Neuron (in vitro differentiated cells): ENCODE measurements around the gene PPP3CB.
A peak's percentile ranks its signal among the peaks of the same experiment; 100 is the strongest.

Experiments
- H2AFZ ChIP-seq: one replicate; pipeline ENCODE4 v1.6.1; 2013; ENCODE audit warnings: low read depth, mild to moderate bottlenecking, inconsistent platforms, low read length, moderate library complexity
- H3K27me3 ChIP-seq: one replicate; pipeline ENCODE4 v1.6.1; 2013; ENCODE audit warnings: low read length; ENCODE audit not compliant: insufficient read depth
- H3K36me3 ChIP-seq: one replicate; pipeline ENCODE4 v1.6.1; 2013; ENCODE audit warnings: low read length; ENCODE audit not compliant: insufficient read depth
- H3K4me1 ChIP-seq: one replicate; pipeline ENCODE4 v1.6.1; 2013; ENCODE audit warnings: low read length; ENCODE audit not compliant: insufficient read depth
- H3K4me3 ChIP-seq: 2 replicates; pipeline ENCODE4 v1.5.1; 2013; ENCODE audit warnings: mild to moderate bottlenecking, low read length, moderate library complexity
- H3K9me3 ChIP-seq: one replicate; pipeline ENCODE4 v1.6.1; 2013; ENCODE audit warnings: low read length

Gene PPP3CB

GRCh38 chr10:73503037-73503436 lies 7.2 kb upstream of the PPP3CB start:
- H2AFZ ChIP-seq, result no peak overlapping the region
- no peak overlapping the region for H3K4me3 ChIP-seq
- H3K9me3 ChIP-seq, result no peaks in the 10 kb centered on the region
- H3K4me1 ChIP-seq, result no peaks in the 10 kb centered on the region
- H3K27me3 ChIP-seq, result no peaks in the 10 kb centered on the region
- peaks cover 49% of the 10 kb centered on the region for H3K36me3 ChIP-seq

GRCh38 chr10:73501651-73502050 lies 5.8 kb upstream of the PPP3CB start:
- Histone ChIP-seq H3K9me3 (no peaks in the 10 kb centered on the region), H3K4me3 (no peak overlapping the region), H3K27me3 (no peaks in the 10 kb centered on the region), H3K36me3 (peaks cover 56% of the 10 kb centered on the region), H2AFZ (no peak overlapping the region), H3K4me1 (no peaks in the 10 kb centered on the region)

- H3K36me3 ChIP-seq, result peaks cover 31% of the 10 kb centered on the region
- H3K4me1 ChIP-seq, result peaks cover 16% of the 10 kb centered on the region
- no peak overlapping the region for H3K4me3 ChIP-seq
- no peaks in the 10 kb centered on the region for H3K27me3 ChIP-seq
- H2AFZ ChIP-seq, result no peak overlapping the region
- no peaks in the 10 kb centered on the region for H3K9me3 ChIP-seq
Measured at GRCh38 chr10:73497623-73498022, 1.8 kb upstream of the PPP3CB start.

- Histone ChIP-seq H3K4me3 (peak overlapping the region; percentile 97), H3K36me3 (peaks cover 25% of the 10 kb centered on the region), H2AFZ (no peak overlapping the region), H3K9me3 (no peaks in the 10 kb centered on the region), H3K27me3 (no peaks in the 10 kb centered on the region), H3K4me1 (peaks cover 16% of the 10 kb centered on the region)
Measured at GRCh38 chr10:73495226-73495883, 469 bp downstream of the PPP3CB start.

- Histone ChIP-seq H3K4me1 (peaks cover 16% of the 10 kb centered on the region), H3K9me3 (no peaks in the 10 kb centered on the region), H3K4me3 (peak overlapping the region; percentile 97), H3K27me3 (no peaks in the 10 kb centered on the region), H2AFZ (no peak overlapping the region), H3K36me3 (peaks cover 24% of the 10 kb centered on the region)
Measured at GRCh38 chr10:73494877-73495225, 973 bp downstream of the PPP3CB start.

GRCh38 chr10:73494213-73494612 lies 1.6 kb downstream of the PPP3CB start:
- no peak overlapping the region for H2AFZ ChIP-seq
- H3K27me3 ChIP-seq, result no peaks in the 10 kb centered on the region
- H3K4me3 ChIP-seq, result peak overlapping the region; percentile 97
- H3K9me3 ChIP-seq, result no peaks in the 10 kb centered on the region
- peaks cover 16% of the 10 kb centered on the region for H3K4me1 ChIP-seq
- H3K36me3 ChIP-seq, result peaks cover 18% of the 10 kb centered on the region

GRCh38 chr10:73493781-73494180 lies 2.0 kb downstream of the PPP3CB start:
- Histone ChIP-seq H3K9me3 (no peaks in the 10 kb centered on the region), H3K36me3 (peaks cover 13% of the 10 kb centered on the region), H3K4me1 (peaks cover 16% of the 10 kb centered on the region), H3K4me3 (no peak overlapping the region), H2AFZ (no peak overlapping the region), H3K27me3 (no peaks in the 10 kb centered on the region)

GRCh38 chr10:73486601-73487000 lies 9.2 kb downstream of the PPP3CB start:
- Histone ChIP-seq H3K27me3 (no peaks in the 10 kb centered on the region), H3K9me3 (no peaks in the 10 kb centered on the region), H3K4me1 (no peaks in the 10 kb centered on the region), H3K4me3 (no peak overlapping the region), H3K36me3 (peaks cover 15% of the 10 kb centered on the region), H2AFZ (no peak overlapping the region)

- Histone ChIP-seq H2AFZ (no peak overlapping the region), H3K4me1 (no peaks in the 10 kb centered on the region), H3K27me3 (no peaks in the 10 kb centered on the region), H3K4me3 (no peak overlapping the region), H3K36me3 (peaks cover 15% of the 10 kb centered on the region), H3K9me3 (no peaks in the 10 kb centered on the region)
Measured at GRCh38 chr10:73485320-73485719, 10.5 kb downstream of the PPP3CB start.

- no peak overlapping the region for H2AFZ ChIP-seq
- no peak overlapping the region for H3K4me3 ChIP-seq
- no peaks in the 10 kb centered on the region for H3K4me1 ChIP-seq
- no peaks in the 10 kb centered on the region for H3K27me3 ChIP-seq
- H3K36me3 ChIP-seq, result peaks cover 46% of the 10 kb centered on the region
- H3K9me3 ChIP-seq, result no peaks in the 10 kb centered on the region
Measured at GRCh38 chr10:73480158-73480557, 15.7 kb downstream of the PPP3CB start.

GRCh38 chr10:73478636-73479035 lies 17.2 kb downstream of the PPP3CB start:
- Histone ChIP-seq H2AFZ (no peak overlapping the region), H3K27me3 (no peaks in the 10 kb centered on the region), H3K4me3 (no peak overlapping the region), H3K4me1 (no peaks in the 10 kb centered on the region), H3K9me3 (no peaks in the 10 kb centered on the region), H3K36me3 (peaks cover 51% of the 10 kb centered on the region)

- Histone ChIP-seq H2AFZ (no peak overlapping the region), H3K4me3 (no peak overlapping the region), H3K4me1 (no peaks in the 10 kb centered on the region), H3K36me3 (peaks cover 83% of the 10 kb centered on the region), H3K27me3 (no peaks in the 10 kb centered on the region), H3K9me3 (no peaks in the 10 kb centered on the region)
Measured at GRCh38 chr10:73471226-73471625, 24.6 kb downstream of the PPP3CB start.

- H3K36me3 ChIP-seq, result peaks cover 82% of the 10 kb centered on the region
- H3K4me3 ChIP-seq, result no peak overlapping the region
- no peaks in the 10 kb centered on the region for H3K4me1 ChIP-seq
- H2AFZ ChIP-seq, result no peak overlapping the region
- no peaks in the 10 kb centered on the region for H3K27me3 ChIP-seq
- no peaks in the 10 kb centered on the region for H3K9me3 ChIP-seq
Measured at GRCh38 chr10:73469579-73469978, 26.2 kb downstream of the PPP3CB start.

- H3K4me1 ChIP-seq, result no peaks in the 10 kb centered on the region
- no peaks in the 10 kb centered on the region for H3K27me3 ChIP-seq
- H3K4me3 ChIP-seq, result no peak overlapping the region
- H2AFZ ChIP-seq, result no peak overlapping the region
- peaks cover 81% of the 10 kb centered on the region for H3K36me3 ChIP-seq
- H3K9me3 ChIP-seq, result no peaks in the 10 kb centered on the region
Measured at GRCh38 chr10:73467206-73467605, 28.6 kb downstream of the PPP3CB start.
